Tongue (tissue), 2 donors: ENCODE measurements around the gene ROR2. TPM values are rescaled to one million over a fixed set of nuclear protein-coding genes. Genes with fewer than 3 reads are reported as not detected.

Experiments
- DNase-seq: peaks from one replicate; pipeline ENCODE4 v3.0.0-alpha.2; 2015
- total RNA-seq: library from RNA; depleted of rRNA; stranded (reverse); fragments of >200 nt; gene quantifications from one replicate; pipeline ENCODE4 v1.2.3, GENCODE V29; 2014

Gene ROR2
- total RNA-seq, 1 donor from 2014 or later = 14.0 TPM

DNA sequence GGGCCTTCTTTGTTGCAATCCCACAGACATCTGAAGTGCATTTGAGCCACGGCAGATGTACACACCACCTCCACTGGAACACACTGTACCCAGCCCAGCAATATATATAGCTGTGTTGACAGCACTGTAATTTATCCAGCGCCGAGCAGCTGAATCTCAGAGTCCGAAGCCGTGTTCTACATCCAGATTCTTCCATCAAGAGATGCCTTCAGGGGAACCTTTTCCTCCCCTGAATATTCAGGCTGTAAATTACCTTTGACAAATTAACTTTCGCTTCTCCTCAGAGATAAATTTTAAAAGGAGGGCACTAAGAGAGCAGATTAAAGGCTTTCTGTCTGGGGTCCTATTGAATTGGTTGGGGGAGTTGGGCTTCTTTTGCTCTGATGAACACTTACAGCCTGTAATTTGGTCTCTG, 76.4 kb downstream of the ROR2 start:
- peak; percentile 81 for DNase-seq

- no peak for DNase-seq
These were observed 81.2 kb downstream of the ROR2 start for GRCh38 chr9:91868732-91869391.

DNA sequence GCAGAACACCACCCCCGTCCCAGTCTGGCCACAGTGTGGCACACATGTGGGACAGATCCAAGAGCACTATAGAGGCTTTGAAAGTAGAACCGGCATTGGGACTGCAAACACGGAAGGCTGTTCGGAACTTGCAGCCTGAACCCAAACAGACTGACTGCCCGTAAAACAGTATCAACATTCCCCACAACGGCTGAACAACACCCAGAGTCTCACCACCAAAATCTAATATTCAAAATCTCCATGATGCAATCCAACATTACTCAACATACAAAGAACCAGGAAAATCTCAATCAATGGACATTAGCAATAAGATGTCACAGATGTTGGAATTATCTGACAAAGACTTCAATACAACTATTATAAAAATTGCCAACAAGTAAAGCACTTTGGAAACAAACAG, 82.3 kb downstream of the ROR2 start:
- no peak for DNase-seq

GRCh38 chr9:91865041-91865440, 85.0 kb downstream of the ROR2 start:
- DNase-seq = peak; percentile 64

DNA sequence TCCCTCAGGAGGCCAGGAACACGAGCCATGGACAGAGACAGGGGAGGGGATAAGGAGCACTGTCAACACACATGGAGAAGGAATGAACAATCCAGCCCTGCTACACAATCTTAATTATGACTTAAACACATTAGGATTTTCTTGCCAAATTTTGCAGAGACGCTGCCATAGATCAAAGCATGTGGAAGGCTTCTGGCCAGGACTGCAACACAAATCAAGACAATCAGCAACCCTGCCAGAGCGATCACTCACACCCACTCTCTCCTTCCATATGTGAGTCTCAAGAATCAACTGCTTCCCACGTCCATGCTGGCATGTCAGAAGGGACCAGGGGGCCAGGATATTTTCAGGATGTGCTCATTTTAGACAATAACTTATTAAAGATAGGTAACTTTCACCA, 85.6 kb downstream of the ROR2 start:
- peak; percentile 66 for DNase-seq

- no peak for DNase-seq
These were observed 86.6 kb downstream of the ROR2 start for GRCh38 chr9:91863469-91863868.

DNA sequence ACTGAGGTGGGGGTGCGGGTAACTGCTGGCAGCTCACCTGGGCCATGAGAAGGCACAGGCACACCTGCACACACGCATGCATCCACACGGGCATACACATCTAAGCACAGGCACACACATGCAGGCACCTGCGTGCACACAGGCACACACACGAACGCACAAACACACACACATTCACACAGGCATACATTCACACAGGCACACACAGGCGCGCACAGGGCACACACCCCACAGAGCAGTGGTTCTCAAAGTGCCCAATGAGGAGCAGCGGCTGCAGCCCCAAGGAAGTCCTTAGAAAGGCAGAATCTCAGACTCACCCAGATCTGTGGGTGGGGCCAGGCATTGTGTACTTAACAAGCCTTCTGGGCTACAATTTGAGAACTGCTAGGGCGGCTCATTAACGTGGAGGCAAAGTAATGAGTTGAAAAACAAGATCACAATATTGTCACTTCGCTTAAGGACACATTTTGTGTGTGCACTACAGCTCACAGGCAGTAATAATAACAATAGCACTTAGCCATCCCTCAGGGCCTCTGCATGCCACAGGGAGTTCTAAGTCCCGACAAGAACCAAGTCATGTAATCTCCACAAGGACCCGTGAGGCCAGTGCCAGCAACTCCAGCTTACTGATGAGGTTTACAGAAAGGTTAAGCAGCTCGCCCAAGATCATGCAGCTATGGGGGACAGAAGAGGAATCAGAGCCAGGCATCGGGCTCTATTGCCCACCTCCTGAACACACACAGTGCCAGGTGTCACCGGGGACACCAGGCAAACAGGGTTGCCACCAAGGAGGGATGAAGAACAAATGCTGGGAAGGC, 91.6 kb downstream of the ROR2 start:
- DNase-seq = no peak

GRCh38 chr9:91857291-91858212, 92.5 kb downstream of the ROR2 start:
- peak; percentile 56 for DNase-seq

DNA sequence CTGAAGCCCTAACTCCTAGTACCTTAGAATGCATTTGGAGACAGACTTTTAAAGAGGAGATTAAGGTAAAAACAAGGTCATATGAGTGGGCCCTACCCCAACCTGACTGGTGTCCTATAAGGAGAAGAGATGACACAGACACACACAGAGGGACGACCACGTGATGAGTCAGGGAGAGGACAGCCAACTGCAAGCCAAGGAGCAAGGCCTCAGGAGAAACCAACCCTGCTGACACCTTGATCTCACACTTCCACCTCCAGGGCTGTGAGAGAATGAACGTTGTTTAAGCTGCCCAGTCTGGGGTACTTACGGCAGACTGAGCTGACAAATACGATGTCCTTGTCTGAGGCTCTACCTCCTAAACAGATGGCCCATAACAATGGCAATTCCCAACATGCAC, 93.6 kb downstream of the ROR2 start:
- no peak for DNase-seq

DNA sequence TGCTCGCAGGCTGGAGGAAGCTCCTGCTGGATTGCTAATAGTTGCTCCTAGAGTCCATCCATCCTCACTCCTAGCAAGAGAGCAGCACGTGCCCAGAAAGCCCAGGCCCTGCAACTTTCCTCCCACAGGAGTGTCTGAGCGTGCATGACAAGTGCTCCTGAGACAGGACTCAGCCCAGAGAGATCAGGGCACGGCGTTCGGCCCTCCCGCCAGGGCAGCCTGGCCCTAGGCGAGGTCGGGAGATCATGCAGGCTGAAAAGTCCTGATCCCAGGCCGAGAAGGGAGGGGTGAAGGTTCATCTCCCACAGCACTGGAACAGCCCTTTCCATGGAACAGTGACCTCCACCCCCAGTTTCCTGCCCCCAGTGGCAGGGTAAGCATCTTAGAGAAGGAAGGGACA, 94.8 kb downstream of the ROR2 start:
- DNase-seq = no peak

DNA sequence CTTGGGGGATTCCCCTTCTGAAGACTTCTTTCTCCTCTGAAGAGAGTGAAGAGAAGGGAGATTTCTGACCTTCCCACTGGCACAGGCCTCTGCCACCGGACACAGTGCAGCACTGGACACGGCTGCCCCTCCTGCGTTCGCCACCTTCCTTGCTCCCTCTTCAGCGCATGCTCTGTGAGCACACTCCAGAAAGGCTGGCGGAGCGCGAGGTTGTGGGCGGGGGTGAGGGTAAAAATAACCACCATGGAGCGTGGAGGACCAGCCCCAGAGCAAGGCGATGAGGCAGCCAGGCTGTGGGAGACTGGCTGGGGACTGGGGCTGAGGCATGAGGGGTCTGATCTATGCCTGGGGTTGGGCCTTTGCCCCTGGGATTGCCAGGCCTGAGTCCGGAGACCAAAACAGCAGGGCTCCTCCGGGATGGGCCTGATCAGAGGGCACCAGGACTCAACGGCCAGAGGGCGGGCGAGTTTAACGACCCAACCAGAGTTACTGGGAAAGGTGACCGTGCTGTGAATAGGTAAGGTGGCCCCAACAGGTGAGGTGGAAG, 97.2 kb downstream of the ROR2 start:
- no peak for DNase-seq

DNA sequence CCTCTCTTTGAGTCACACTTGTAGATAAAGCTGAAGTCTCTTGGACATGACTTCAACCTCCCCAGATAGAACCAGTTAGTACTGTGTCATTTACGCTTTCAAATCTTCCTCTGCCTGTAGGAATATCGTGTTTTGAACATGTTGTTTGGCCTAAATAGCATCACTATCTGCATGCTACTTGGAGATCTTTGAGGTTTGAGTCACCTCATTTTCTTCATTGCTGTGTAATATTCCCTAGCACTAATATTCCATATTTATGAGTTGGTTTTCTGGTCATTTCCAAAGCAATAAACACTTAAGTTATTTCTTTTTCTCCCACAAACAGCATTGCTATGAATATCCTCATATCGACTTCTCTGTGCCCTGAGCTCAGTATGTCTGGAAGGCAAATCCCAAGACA, 100.3 kb downstream of the ROR2 start:
- DNase-seq = no peak

DNA sequence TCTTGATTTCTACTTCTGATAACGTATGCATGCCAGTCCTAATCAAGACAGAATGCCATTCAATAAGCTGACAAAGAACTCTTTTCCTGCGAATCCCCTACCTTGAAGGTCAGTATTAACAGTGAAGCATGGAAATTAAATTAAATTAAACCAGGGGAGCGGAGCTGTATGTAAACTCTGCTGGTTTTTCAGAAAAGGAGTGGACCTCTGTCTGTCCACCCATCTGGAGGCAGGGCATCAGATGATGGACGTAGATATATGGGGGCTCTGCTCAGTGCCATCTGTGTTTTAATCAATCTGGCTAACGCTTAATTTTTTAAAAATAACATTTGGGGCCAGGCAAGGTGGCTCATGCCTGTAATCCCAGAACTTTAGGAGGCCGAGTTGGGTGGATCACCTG, 101.9 kb downstream of the ROR2 start:
- DNase-seq = no peak

- peak; percentile 62 for DNase-seq
These were observed 102.4 kb downstream of the ROR2 start for GRCh38 chr9:91847581-91848091.

GRCh38 chr9:91845879-91846278, 104.1 kb downstream of the ROR2 start:
- no peak for DNase-seq

GRCh38 chr9:91844701-91845291, 105.2 kb downstream of the ROR2 start:
- no peak for DNase-seq

- DNase-seq = no peak
These were observed 105.8 kb downstream of the ROR2 start for GRCh38 chr9:91844190-91844589.

DNA sequence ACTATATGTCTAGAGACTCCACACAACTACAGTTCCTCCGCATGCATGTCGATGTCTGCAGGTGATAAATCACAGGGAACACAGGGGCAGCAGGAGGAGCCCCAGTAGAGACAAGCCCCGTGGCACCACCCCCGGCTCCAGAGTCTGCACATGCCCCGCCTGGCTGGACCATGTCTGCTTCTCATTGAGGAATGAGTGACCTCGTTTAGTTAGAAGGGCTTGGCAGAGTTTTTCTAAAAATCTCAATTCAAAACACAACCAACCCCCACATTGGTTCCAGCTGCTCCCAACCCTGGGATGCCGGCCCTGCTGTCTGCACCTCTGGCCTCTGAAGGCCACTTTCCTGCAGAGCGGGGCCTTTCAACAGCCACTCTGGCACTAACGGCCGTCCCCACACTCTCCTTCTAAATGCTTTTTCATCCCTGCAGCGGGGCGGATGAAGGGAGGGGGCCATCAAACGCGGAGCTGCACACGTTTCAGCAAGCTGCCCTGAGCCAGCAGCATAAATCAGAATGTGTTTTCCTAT, 106.3 kb downstream of the ROR2 start:
- DNase-seq = peak; percentile 69

- DNase-seq = no peak
These were observed 106.9 kb downstream of the ROR2 start for GRCh38 chr9:91843093-91843492.

DNA sequence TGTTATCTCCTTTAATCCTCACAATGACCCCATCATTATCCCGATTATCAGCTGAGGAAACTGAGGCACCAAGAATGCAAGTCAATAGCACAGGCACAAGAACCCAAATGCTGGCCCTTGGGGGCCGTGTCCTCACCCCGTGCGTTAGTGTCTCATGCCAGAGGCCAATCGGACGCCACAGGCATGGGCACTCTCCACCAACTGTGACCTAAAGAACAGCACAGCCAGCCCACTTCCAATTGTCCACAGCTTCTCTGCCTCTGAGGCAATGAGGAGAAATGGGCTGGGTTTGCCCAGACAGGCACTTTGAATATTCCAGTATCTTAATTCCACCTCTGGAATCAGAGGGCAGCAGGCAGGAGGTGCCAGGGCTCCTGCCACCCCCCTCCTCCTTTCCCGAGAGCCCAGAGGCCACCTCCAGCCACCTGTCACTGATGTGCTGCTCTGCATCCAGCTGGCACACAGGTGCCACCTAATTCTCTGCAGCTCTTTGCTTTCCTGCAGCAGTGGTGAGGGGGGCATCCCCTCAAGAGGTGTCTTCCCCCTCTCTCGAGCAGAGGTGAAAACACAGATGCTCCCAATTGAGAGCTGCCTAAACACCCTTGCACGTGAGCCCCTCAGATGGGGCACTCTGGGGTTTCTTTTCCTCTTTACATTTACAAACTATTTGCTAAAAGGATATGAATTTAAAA, 107.5 kb downstream of the ROR2 start:
- DNase-seq = no peak

DNA sequence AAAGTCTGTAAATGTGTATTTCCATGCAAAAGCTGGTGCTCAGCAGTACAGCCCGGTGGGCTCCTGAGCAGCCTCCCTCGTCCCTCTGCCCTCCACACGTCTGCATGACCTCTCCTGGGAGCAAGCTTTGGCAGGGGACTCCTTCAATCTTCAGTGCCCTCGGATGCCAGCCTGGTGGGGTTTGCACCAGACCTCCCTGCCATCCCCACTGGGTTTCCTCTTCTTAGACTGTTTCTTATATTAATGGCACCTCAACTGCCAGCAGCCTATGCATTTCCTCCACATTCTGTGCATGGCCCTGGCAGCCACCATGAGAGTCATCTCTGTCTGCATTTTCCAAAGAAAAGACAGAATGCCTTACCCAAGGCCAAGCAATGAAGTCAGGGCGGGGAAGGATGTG, 108.4 kb downstream of the ROR2 start:
- DNase-seq = no peak
